GF-D8 (cell line): ENCODE results near the gene GALNS.
"Not testable (repeated sequence)": the region's sequence is repeated elsewhere in the genome, so short reads cannot be mapped to it uniquely, and the experiment has no call there.

Source experiments
- DNase-seq: peaks from one replicate; lab custom pipeline; 2025; lab: John Stamatoyannopoulos, UW

Gene GALNS

DNA sequence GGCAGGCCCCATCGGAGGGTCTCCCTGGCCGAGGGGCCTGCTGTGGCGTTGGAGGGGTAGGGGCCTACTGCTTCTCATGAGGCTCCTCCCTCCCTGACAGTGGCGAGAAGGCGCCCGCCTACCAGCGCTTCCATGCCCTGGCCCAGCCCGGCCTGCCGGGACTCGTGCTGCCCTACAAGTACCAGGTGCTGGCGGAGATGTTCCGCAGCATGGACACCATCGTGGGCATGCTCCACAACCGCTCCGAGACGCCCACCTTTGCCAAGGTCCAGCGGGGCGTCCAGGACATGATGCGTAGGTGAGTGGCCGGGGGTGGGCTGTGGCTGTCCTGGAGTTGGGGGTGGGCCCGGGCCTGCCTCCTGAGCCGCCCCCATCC, 51.4 kb downstream of the GALNS start:
- no peak for DNase-seq

- no peak for DNase-seq
Observed at GRCh38 chr16:88804552-88805339, 52.0 kb downstream of the GALNS start.

- no peak for DNase-seq
Observed at GRCh38 chr16:88804173-88804551, 52.6 kb downstream of the GALNS start.

- peak; percentile 32 for DNase-seq
Observed at GRCh38 chr16:88803264-88803987, 53.3 kb downstream of the GALNS start, which contains the start of gene CDT1. CDT1 (plus strand) TSS chr16:88803789; CDS start chr16:88803832, 43 bp downstream.

GRCh38 chr16:88800277-88800592, 56.5 kb downstream of the GALNS start:
- no peak for DNase-seq

DNA sequence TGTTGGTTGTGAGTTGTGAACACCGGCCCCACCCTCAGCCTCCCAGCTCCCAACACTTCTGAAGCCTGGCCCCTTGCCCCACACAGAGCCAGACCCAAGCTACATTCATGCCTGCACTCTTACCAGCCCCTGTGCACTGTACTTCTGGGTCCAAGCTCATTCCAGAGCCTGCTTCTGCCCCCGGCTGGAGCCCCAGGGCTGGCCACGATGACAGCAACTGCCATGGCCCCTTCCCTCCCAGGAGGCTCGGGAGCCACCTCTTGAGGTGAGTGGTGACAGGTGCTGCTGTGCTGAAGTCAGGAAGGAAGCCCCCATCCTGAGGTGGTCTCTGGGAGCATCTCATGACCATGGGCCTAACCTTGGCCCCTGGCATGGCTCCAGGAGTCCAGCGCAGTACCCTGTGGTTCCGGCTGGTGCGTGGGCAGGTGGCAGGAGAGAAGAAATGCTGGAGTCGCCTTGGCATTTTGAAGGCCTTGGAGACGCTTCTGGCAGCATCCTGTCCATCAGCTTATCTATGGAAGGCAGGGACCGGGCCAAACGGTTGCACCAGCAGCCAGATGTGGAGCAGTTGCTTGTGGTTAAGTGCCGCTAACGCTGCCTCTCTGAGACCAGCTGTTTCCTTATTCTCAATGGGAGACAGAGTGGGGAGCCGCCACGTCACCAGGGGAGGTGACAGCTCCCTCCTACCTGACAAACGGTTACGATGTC, 57.0 kb downstream of the GALNS start:
- DNase-seq, result peak; percentile 97

DNA sequence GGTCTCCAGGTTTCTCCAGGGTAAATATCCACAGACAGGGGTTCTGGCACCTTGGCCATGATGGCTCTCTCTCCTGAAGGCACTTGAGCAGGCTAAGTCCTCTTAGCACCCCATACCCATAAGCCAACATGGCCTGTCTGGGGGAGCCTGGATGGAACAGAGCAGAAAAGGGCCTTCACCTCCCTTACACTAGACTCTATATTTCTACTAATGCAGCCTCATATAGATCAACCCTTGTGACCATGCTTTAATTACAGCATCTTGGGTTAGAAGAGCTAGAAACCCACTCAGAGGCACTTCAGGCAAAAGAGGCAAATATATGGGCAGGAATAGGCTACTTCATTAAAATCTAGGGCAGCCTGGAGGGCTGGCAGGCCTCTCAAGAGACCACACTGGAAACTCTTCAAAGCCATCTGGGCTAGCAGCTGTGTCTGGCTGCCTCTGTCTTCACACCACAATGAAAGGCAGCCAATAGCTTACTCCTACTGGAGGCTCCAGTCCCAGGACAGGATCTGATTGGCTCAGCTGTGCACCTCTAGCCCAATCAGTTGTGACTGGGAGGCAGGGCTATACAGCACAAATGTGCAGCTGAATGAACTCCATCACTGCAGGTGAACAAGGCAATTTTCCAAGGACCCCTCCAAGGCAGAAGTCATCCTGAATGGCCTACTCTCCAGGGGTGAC, 57.8 kb downstream of the GALNS start:
- DNase-seq, result peak; percentile 59

GRCh38 chr16:88798073-88798472, 58.7 kb downstream of the GALNS start:
- no peak for DNase-seq

GRCh38 chr16:88796278-88796677, 60.5 kb downstream of the GALNS start:
- no peak for DNase-seq

- DNase-seq, result no peak
Observed at GRCh38 chr16:88793251-88793954, 63.3 kb downstream of the GALNS start.

- DNase-seq, result no peak
Observed at GRCh38 chr16:88792668-88793250, 64.0 kb downstream of the GALNS start.

DNA sequence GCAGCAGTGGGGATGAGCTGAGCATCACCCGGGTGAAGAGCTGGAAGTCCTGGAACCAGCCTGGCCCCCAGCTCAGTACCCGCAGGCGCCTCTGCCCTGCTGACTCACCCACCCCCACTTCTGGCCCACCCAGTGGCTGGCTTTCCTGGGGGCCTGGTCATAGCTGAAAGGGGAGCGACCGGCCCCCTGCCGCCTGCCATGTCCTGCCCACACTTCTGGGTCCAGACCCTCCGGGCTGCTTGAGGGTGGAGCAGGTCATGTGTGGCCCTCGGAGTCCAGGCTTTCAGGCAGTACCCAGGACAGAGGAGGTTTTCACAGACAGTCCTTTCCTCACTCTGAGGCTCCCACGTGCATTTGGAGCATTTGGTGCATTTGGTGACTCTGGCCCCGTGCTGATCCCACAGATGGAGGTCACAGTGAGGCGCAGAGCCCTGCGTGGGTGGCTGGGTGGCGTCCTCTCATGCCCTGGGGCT, 64.6 kb downstream of the GALNS start:
- no peak for DNase-seq

DNA sequence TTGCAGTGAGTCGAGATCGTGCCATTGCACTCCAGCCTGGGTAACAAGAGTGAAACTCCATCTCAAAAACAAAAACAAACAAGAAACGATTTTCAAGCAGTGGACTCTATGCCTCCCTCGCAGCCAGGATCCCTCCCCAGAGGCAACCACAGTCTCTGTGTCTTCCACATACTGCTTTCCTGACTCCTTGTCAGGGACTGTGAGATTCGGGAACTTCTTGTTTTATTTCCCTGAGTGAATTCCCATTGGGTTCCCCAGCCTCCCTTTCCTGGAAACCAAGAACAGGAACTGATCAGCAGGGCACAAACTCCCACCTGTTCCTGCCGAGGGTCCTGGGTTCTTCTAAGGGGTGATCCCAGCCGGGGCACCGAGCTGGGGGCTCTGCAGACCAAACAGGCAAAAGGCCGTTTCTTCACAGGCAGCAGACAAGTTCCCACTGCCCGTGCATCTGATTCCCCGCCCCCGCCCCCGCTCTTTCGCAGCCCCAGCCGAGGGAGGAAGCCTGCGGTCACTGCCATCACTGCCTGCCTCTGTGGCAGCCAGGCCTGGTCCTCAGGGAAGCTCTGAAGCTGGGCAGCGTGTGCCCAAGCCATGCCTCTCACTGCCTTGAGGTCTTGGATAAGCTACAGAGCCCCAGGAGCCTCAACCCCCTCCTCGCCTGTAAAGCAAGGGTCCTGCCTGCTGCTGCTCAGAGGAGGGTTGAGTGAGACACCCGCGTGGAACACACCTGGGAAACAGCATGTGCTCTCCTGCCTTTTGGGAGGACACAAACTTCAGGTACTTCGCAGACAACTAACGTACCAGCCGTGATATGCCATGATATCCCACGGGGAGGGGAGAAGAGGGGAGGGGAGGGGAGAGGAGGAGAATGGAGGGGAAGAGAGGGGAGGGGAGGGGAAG, 66.2 kb downstream of the GALNS start:
- peak; percentile 60 for DNase-seq

DNA sequence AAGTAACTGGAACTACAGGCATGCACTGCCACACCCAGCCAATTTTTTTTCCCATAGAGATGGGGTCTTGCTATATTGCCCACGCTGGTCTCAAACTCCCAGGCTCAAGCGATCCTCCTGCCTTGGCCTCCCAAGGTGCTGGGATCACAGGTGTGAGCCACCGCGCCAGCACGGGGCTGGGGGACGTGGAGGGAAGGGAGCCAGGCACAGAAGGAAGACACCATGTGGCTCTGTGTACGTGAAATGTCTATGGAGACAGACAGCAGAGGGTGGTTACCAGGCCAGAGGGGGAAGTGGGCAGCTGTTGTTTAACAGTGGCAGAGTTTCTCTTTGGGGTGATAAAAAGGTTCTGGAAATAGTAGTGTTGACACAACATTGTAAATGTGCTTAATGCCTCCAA, 67.2 kb downstream of the GALNS start:
- DNase-seq, result peak; percentile 75

- not testable (repeated sequence) for DNase-seq
Observed at GRCh38 chr16:88788749-88789148, 68.0 kb downstream of the GALNS start.

DNA sequence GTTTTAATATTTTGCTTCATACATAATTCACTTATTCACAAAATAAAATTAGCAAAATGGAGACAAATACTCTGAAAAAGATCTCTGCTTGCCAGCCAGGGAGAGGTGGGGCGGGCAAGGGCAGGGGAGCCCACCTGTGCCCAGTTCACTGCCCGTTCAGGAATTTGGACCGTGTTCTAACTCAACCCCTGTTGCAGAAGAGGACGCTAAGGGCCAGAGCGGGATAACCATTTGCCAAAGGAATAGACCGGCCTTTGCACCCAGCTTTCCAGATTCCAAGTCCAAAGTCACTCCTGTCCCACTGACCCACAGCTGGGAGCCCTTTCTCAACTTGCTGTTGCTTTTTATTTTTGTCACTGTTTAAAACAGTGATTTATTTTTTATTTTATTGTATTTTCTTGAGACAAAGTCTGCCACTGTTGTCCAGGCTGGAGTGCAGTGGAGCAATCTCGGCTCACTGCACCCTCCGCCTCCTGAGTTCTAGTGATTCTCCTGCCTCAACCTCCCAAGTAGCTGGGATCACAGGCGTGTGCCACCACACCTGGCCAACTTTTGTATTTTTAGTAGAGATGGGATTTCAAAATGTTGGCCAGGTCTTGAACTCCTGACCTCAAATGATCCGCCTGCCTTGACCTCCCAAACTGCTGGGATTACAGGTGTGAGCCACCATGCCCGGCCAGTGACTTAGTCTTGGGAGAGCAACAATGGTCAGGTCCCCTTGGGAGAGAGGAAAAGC, 69.0 kb downstream of the GALNS start:
- DNase-seq, result no peak

- peak; percentile 13 for DNase-seq
Observed at GRCh38 chr16:88785106-88785924, 71.4 kb downstream of the GALNS start, which contains the start of gene PIEZO1. PIEZO1 (minus strand) TSS chr16:88785220; CDS start chr16:88784964, 256 bp downstream.

DNA sequence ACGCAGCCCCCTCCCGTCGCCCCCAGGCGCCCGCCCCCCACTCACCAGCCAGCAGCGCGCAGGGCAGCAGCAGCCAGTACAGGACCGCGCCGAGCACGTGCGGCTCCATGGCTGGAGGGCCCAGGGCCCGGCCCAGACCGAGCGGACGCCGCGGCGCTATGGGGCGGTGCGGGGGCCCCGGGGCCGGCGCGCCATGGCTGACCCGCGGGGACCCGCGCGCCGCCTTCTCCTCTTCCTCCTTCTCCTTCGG, 72.0 kb downstream of the GALNS start:
- no peak for DNase-seq
